Body of pancreas (tissue), 4 donors: ENCODE results near the gene KDR. TPM values are rescaled to one million over a fixed set of nuclear protein-coding genes. Genes with fewer than 3 reads are reported as not detected.

Source experiments
- ATAC-seq: fragments of 150-250 bp; one replicate; pipeline ENCODE4 v1.9.1; 2016
- DNase-seq, 4 donors: peaks; one replicate each; pipeline ENCODE4 v3.0.0-alpha.2; 2019
- H3K27ac ChIP-seq, 4 donors: fragments of 200-600 bp; sonication (generic); 1 replicate in 3 of 4; 2 replicates in 1 of 4; pipeline versions ENCODE4 v1.5.1 to v1.6.1; 2016 to 2019; ENCODE audit warnings: mild to moderate bottlenecking in 1 of 4, mixed read lengths in 1 of 4, moderate library complexity in 1 of 4
- H3K27me3 ChIP-seq, 2 donors: fragments of 200-600 bp; sonication (generic); one replicate each; pipeline ENCODE4 v1.6.0; 2016; ENCODE audit warnings: mild to moderate bottlenecking in 1 of 2
- H3K36me3 ChIP-seq, 2 donors: fragments of 200-600 bp; sonication (generic); replicated peaks in 1 of 2; 2 replicates each; pipeline ENCODE4 v1.5.1; 2016; ENCODE audit warnings: low read depth in 2 of 2; ENCODE audit not compliant: insufficient read depth in 1 of 2
- H3K4me1 ChIP-seq: fragments of 200-600 bp; sonication (generic); one replicate; pipeline ENCODE4 v1.6.0; 2016
- H3K4me3 ChIP-seq, 2 donors: fragments of 200-600 bp; sonication (generic); 1 replicate in 1 of 2; 2 replicates in 1 of 2; pipeline ENCODE4 v1.5.1; 2016 to 2019
- H3K9me3 ChIP-seq, 3 donors: fragments of 200-600 bp; sonication (generic); 1 replicate in 2 of 3; 2 replicates in 1 of 3; pipeline ENCODE4 v1.5.1; 2016
- CTCF ChIP-seq, 7 experiments: fragments of 450-650 bp in 4 of 7; fragments of 200-600 bp in 3 of 7; sonication (generic) in 3 of 7; IDR thresholded peaks; one replicate each; pipeline ENCODE4 v1.5.1; 2016 to 2019; ENCODE audit warnings: antibody characterized with exemption in 7 of 7
- POLR2A ChIP-seq, 3 donors: fragments of 450-650 bp; IDR thresholded peaks; one replicate each; pipeline ENCODE4 v1.6.1; 2016; ENCODE audit warnings: antibody characterized with exemption in 3 of 3, mild to moderate bottlenecking in 2 of 3
- WGBS, 2 donors: methylation state at CpG; one replicate each; pipeline ENCODE4 v1.1.5; 2017; 5-methylcytosine and 5-hydroxymethylcytosine counted together
- intact Hi-C: fragments of 100-400 bp; cut with DNase I; formaldehyde crosslinking; loops from one replicate; pipeline ENCODE4 v1.15.1; 2023
- total RNA-seq, 2 donors: library from RNA; depleted of rRNA; stranded (reverse); fragments of >200 nt; gene quantifications; one replicate each; pipeline ENCODE4 v1.1.0, GENCODE V29; 2016

Gene KDR
- total RNA-seq, 2 donors from 2014 or later = 12.9 to 14.5 TPM

GRCh38 chr4:55096619-55097018, 28.8 kb downstream of the KDR start:
- WGBS, 2 donors = 64 to 77% methylated on average over 4 of the region's 4 CpGs
- no peaks in the 10 kb centered on the region for H3K36me3 ChIP-seq
- intact Hi-C loops = no loop called here

GRCh38 chr4:55096045-55096444, 29.4 kb downstream of the KDR start:
- H3K4me1 ChIP-seq = no peaks in the 10 kb centered on the region
- H3K9me3 ChIP-seq = no peaks in the 10 kb centered on the region
- no peak overlapping the region for H3K27ac ChIP-seq
- H3K4me3 ChIP-seq = no peak overlapping the region
- H3K27me3 ChIP-seq = no peaks in the 10 kb centered on the region
- ATAC-seq (no peak), DNase-seq (no peak)
- intact Hi-C loops = no loop called here
- no peak for TF ChIP-seq POLR2A (IDR thresholded peaks at IDR 0.05)
- no peak for TF ChIP-seq CTCF (IDR thresholded peaks at IDR 0.05)
- H3K36me3 ChIP-seq = no peaks in the 10 kb centered on the region
- WGBS, 2 donors = 57 to 67% methylated on average over 3 of the region's 3 CpGs

More at GRCh38 chr4:55096619-55097018, 28.8 kb downstream of the KDR start:
- no peaks in the 10 kb centered on the region for H3K9me3 ChIP-seq
- no peaks in the 10 kb centered on the region for H3K27me3 ChIP-seq
- no peak for TF ChIP-seq POLR2A (IDR thresholded peaks at IDR 0.05)
- TF ChIP-seq CTCF (IDR thresholded peaks at IDR 0.05) = no peak
- no peak overlapping the region for H3K4me3 ChIP-seq
- H3K4me1 ChIP-seq = no peaks in the 10 kb centered on the region
- no peak overlapping the region for H3K27ac ChIP-seq
- DNase-seq = no peak
- ATAC-seq = no peak

GRCh38 chr4:55092504-55092903, 32.9 kb downstream of the KDR start:
- no peak for TF ChIP-seq CTCF (IDR thresholded peaks at IDR 0.05)
- TF ChIP-seq POLR2A (IDR thresholded peaks at IDR 0.05) = no peak
- Histone ChIP-seq H3K4me1 (no peaks in the 10 kb centered on the region), H3K4me3 (no peak overlapping the region), H3K27me3 (no peaks in the 10 kb centered on the region), H3K27ac (no peak overlapping the region), H3K36me3 (no peaks in the 10 kb centered on the region), H3K9me3 (no peaks in the 10 kb centered on the region)
- ATAC-seq (no peak), DNase-seq (no peak)
- intact Hi-C loops = no loop called here
- WGBS, 2 donors = 89 to 90% methylated on average over 2 of the region's 2 CpGs

GRCh38 chr4:55089916-55090315, 35.5 kb downstream of the KDR start:
- Histone ChIP-seq H3K9me3 (no peaks in the 10 kb centered on the region), H3K36me3 (no peaks in the 10 kb centered on the region), H3K27me3 (no peaks in the 10 kb centered on the region), H3K27ac (no peak overlapping the region), H3K4me1 (no peaks in the 10 kb centered on the region), H3K4me3 (no peak overlapping the region)
- WGBS, 2 donors = 67 to 74% methylated on average over 6 of the region's 6 CpGs
- intact Hi-C loops = no loop called here
- no peak for DNase-seq
- no peak for TF ChIP-seq POLR2A (IDR thresholded peaks at IDR 0.05)
- no peak for TF ChIP-seq CTCF (IDR thresholded peaks at IDR 0.05)
- ATAC-seq = no peak

GRCh38 chr4:55087913-55088260, 37.5 kb downstream of the KDR start:
- DNase-seq (no peak), ATAC-seq (no peak)
- intact Hi-C loops = no loop called here
- WGBS, 2 donors = 11 to 22% methylated on average over 1 of the region's 1 CpG
- no peak overlapping the region for H3K4me3 ChIP-seq
- H3K27ac ChIP-seq = no peak overlapping the region
- TF ChIP-seq POLR2A (IDR thresholded peaks at IDR 0.05) (no peak), CTCF (IDR thresholded peaks at IDR 0.05) (no peak)
- no peaks in the 10 kb centered on the region for H3K36me3 ChIP-seq
- H3K9me3 ChIP-seq = no peaks in the 10 kb centered on the region
- H3K4me1 ChIP-seq = no peaks in the 10 kb centered on the region
- H3K27me3 ChIP-seq = no peaks in the 10 kb centered on the region
